HL-60 (cell line): Measurements from ENCODE around the gene CTTNBP2NL.
"Not testable (repeated sequence)": the region's sequence is repeated elsewhere in the genome, so short reads cannot be mapped to it uniquely, and the experiment has no call there.

Experiments
- DNase-seq, 2 experiments: peaks; one replicate each; pipeline ENCODE4 v3.0.0-alpha.2; 2010 to 2020; ENCODE audit warnings: low read depth in 1 of 2, low spot score in 1 of 2
- H3K27ac ChIP-seq: fragments of 250-450 bp; sonication (Bioruptor Pico); replicated peaks from 2 replicates; pipeline ENCODE4 v1.5.1; 2020; ENCODE audit warnings: mild to moderate bottlenecking, moderate library complexity
- H3K27me3 ChIP-seq: fragments of 250-450 bp; sonication (Bioruptor Pico); 2 replicates; pipeline ENCODE4 v1.5.1; 2021; ENCODE audit warnings: mild to moderate bottlenecking, moderate library complexity; ENCODE audit not compliant: insufficient read depth, poor library complexity, severe bottlenecking
- H3K4me3 ChIP-seq: replicated peaks from 2 replicates; pipeline ENCODE4 v1.5.1; 2011; ENCODE audit warnings: mild to moderate bottlenecking, control low read depth, low read length; ENCODE audit not compliant: insufficient read depth
- GABPA ChIP-seq: IDR thresholded peaks from 2 replicates; pipeline ENCODE4 v1.6.1; 2012; ENCODE audit warnings: low read depth
- POLR2AphosphoS5 ChIP-seq: IDR thresholded peaks from 2 replicates; pipeline ENCODE4 v1.6.1; 2012; ENCODE audit warnings: low read depth
- SPI1 ChIP-seq: IDR thresholded peaks from 2 replicates; pipeline ENCODE4 v1.6.1; 2012; ENCODE audit warnings: low read depth, mild to moderate bottlenecking, borderline replicate concordance
- TF ChIP-seq, protein P1 (sequence below): IDR thresholded peaks from one replicate; pipeline ENCODE4 v1.5.1; 2011; ENCODE audit warnings: low read length, control low read depth, inconsistent platforms; ENCODE audit not compliant: insufficient read depth
- TF ChIP-seq, protein P2 (sequence below): IDR thresholded peaks from 2 replicates; pipeline ENCODE4 v1.6.1; 2012; ENCODE audit warnings: low read depth; ENCODE audit not compliant: insufficient replicate concordance

The CTTNBP2NL gene

DNA sequence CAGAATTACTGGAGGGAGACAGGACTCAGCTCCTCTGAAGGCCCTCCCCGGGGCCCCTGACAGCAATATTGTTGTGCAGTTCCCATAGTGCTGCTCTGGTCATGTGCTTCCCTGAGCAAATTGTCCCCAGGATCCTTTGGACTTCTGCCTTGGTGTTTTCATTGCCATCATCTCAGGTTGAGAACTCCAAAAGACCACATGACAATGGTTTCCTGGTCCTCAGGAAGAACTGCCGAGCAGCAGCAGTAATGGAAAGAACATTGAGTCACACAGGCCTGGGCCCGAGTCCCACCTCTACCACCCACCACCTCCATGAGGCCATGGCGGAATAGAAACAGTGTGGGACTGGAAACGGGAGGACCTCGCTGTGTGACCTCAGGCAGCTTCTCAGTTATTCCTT is 6.3 kb upstream of the CTTNBP2NL start:
- Histone ChIP-seq H3K27ac (no peak overlapping the region), H3K4me3 (no peak overlapping the region), H3K27me3 (no peaks in the 10 kb centered on the region)
- no peak for DNase-seq
- TF ChIP-seq POLR2AphosphoS5, result no peak
- no peak for TF ChIP-seq GABPA
- TF ChIP-seq, protein P1, sequence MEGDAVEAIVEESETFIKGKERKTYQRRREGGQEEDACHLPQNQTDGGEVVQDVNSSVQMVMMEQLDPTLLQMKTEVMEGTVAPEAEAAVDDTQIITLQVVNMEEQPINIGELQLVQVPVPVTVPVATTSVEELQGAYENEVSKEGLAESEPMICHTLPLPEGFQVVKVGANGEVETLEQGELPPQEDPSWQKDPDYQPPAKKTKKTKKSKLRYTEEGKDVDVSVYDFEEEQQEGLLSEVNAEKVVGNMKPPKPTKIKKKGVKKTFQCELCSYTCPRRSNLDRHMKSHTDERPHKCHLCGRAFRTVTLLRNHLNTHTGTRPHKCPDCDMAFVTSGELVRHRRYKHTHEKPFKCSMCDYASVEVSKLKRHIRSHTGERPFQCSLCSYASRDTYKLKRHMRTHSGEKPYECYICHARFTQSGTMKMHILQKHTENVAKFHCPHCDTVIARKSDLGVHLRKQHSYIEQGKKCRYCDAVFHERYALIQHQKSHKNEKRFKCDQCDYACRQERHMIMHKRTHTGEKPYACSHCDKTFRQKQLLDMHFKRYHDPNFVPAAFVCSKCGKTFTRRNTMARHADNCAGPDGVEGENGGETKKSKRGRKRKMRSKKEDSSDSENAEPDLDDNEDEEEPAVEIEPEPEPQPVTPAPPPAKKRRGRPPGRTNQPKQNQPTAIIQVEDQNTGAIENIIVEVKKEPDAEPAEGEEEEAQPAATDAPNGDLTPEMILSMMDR, result no peak
- TF ChIP-seq, protein P2, sequence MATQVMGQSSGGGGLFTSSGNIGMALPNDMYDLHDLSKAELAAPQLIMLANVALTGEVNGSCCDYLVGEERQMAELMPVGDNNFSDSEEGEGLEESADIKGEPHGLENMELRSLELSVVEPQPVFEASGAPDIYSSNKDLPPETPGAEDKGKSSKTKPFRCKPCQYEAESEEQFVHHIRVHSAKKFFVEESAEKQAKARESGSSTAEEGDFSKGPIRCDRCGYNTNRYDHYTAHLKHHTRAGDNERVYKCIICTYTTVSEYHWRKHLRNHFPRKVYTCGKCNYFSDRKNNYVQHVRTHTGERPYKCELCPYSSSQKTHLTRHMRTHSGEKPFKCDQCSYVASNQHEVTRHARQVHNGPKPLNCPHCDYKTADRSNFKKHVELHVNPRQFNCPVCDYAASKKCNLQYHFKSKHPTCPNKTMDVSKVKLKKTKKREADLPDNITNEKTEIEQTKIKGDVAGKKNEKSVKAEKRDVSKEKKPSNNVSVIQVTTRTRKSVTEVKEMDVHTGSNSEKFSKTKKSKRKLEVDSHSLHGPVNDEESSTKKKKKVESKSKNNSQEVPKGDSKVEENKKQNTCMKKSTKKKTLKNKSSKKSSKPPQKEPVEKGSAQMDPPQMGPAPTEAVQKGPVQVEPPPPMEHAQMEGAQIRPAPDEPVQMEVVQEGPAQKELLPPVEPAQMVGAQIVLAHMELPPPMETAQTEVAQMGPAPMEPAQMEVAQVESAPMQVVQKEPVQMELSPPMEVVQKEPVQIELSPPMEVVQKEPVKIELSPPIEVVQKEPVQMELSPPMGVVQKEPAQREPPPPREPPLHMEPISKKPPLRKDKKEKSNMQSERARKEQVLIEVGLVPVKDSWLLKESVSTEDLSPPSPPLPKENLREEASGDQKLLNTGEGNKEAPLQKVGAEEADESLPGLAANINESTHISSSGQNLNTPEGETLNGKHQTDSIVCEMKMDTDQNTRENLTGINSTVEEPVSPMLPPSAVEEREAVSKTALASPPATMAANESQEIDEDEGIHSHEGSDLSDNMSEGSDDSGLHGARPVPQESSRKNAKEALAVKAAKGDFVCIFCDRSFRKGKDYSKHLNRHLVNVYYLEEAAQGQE, result no peak
- no peak for TF ChIP-seq SPI1

DNA sequence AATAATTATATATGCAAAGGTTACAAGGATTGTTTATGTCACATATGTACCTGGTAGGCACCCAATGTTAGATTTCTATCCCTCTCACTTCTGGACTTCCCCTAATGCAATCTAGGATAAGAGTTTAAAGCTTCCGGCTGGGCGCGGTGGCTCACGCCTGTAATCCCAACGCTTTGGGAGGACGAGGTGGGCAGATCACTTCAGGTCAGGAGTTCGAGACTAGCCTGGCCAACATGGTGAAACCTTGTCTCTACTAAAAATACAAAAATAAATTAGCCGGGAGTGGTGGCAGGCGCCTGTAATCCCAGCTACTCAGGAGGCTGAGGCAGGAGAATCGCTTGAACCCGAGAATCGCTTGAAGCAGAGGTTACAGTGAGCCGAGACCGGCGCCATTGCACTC is 5.7 kb upstream of the CTTNBP2NL start:
- H3K4me3 ChIP-seq, result peak overlapping the region; percentile 35; the same call in 1 of the 2 replicates
- H3K27me3 ChIP-seq, DNase-seq, H3K27ac ChIP-seq: not testable (repeated sequence)

DNA sequence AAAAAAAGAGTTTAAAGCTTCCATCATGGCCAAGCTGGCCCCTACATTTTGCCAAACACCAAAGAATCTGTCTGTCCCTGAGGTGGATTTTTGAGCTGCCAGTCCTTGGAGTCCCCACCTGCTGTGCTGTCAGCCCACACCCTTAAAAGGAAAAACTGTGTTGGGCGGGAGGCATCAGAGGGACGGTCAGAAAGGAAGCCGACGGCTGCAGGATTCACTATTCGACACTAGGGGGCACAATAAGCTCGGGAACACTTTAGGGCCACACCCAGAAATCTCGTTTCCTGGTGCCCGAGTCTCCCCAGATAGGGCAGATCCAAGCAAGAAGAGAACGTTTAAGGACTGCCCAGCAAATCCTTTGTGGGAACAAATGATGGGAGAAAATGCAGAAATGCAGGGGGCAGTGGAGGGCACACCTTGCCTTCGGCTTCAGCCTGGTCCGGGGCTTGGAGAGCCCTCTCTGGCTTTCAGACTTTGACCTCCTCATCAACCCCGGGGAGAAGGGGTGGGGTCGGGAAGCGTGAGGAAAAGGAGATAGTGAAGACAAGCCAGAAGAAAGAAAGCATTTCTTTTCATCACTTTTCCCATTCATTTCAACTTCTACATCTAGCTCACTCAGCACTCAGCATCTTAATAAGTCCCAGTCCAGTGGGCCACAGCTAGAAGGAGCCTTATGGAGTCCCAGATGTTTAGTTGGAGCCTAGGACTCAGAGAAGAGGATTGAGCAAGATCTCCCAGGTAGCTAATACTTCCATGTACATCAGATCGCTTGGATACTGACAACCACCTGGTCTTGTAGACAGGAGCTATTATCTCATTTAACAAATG is 5.0 kb upstream of the CTTNBP2NL start:
- DNase-seq, result peak; percentile 61 to 75
- no peak for TF ChIP-seq POLR2AphosphoS5
- TF ChIP-seq, protein P1, result peak; percentile 81
- TF ChIP-seq, protein P2, result no peak
- H3K27ac ChIP-seq, result no peak overlapping the region
- no peaks in the 10 kb centered on the region for H3K27me3 ChIP-seq
- H3K4me3 ChIP-seq, result peak overlapping the region; percentile 35

DNA sequence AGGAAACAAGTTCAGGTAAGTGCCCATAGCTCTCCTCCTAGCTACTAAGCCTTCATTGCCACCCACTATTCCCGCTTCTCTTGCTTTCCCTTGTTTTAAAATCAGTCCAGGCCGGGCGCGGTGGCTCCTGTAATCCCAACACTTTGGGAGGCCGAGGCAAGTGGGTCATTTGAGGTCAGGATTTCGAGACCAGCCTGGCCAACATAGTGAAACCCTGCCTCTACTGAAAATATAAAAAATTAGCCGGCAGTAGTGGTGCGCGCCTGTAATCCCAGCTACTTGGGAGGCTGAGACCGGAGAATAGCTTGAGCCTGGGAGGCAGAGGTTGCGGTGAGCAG is 4.4 kb upstream of the CTTNBP2NL start:
- H3K4me3 ChIP-seq, result no peak overlapping the region
- H3K27ac ChIP-seq, result no peak overlapping the region
- H3K27me3 ChIP-seq, result peaks cover 2% of the 10 kb centered on the region
- no peak for TF ChIP-seq GABPA
- TF ChIP-seq, protein P2, result no peak
- TF ChIP-seq SPI1, result no peak
- TF ChIP-seq, protein P1, result no peak
- no peak for TF ChIP-seq POLR2AphosphoS5
- DNase-seq, result no peak
